ENCODE measurements around the gene AK2. TPM values are rescaled to one million over a fixed set of nuclear protein-coding genes. Genes with fewer than 3 reads are reported as not detected.

Gene AK2
- total RNA-seq, 1 donor from 2014 or later = 94.6 TPM

DNA sequence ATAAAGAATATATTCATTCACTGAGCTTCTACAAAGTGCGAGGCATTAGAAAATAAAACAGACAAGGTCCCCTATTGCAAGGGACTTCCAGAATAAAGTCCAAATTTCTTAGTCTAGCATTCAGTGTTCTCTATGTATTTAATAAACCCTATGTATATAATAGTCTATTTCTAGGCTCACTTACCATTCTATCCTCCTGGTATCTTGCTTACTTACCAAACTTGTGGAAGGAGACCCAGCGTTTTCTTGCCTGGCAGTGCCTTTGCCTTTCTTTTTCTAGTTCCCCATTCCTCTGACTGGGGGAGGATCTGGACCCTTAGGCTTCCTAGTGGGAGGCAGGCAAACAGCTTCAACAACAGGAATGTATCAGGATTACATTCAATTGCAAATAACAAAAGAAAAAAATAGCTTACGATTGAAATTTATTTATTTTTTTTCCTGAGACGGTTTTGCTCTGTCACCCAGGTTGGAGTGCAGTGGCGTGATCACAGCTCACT is 71.4 kb downstream of the AK2 start:
- DNase-seq (ENCODE audit: extremely low spot score, unreplicated experiment) = no peak
- H3K4me3 Mint-ChIP-seq (ENCODE audit: unreplicated experiment) = peak overlapping the region; percentile 77
- H3K36me3 Mint-ChIP-seq (ENCODE audit: unreplicated experiment) = no peaks in the 10 kb centered on the region
- peaks cover 27% of the 10 kb centered on the region for H3K4me1 Mint-ChIP-seq (ENCODE audit: unreplicated experiment)
- H3K27ac Mint-ChIP-seq (ENCODE audit: unreplicated experiment) = peak overlapping the region; percentile 96
- peaks cover 8% of the 10 kb centered on the region for H3K27me3 Mint-ChIP-seq (ENCODE audit: unreplicated experiment)
- TF ChIP-seq CTCF (IDR thresholded peaks at IDR 0.05) = no peak
- no peaks in the 10 kb centered on the region for H3K9me3 Mint-ChIP-seq (ENCODE audit: unreplicated experiment)

GRCh38 chr1:32964461-32965250 is 72.0 kb downstream of the AK2 start, which contains the start of gene RNF19B:
TSS of gene RNF19B (minus strand) at chr1:32964809. CDS start at chr1:32964685, 124 bp downstream.
- peak; percentile 97 for DNase-seq (ENCODE audit: extremely low spot score, unreplicated experiment)
- Mint-ChIP-seq H3K27me3 (ENCODE audit: unreplicated experiment) (peaks cover 8% of the 10 kb centered on the region), H3K4me3 (ENCODE audit: unreplicated experiment) (peak within 1 kb of the TSS; percentile 82), H3K27ac (ENCODE audit: unreplicated experiment) (peak within 1 kb of the TSS; percentile 96), H3K36me3 (ENCODE audit: unreplicated experiment) (no peaks in the 10 kb centered on the region), H3K9me3 (ENCODE audit: unreplicated experiment) (no peaks in the 10 kb centered on the region), H3K4me1 (ENCODE audit: unreplicated experiment) (peaks cover 27% of the 10 kb centered on the region)
- TF ChIP-seq CTCF (IDR thresholded peaks at IDR 0.05) = no peak

- no peak for TF ChIP-seq CTCF (IDR thresholded peaks at IDR 0.05)
- DNase-seq (ENCODE audit: extremely low spot score, unreplicated experiment) = peak; percentile 88
- Mint-ChIP-seq H3K36me3 (ENCODE audit: unreplicated experiment) (no peaks in the 10 kb centered on the region), H3K27me3 (ENCODE audit: unreplicated experiment) (peaks cover 8% of the 10 kb centered on the region), H3K9me3 (ENCODE audit: unreplicated experiment) (no peaks in the 10 kb centered on the region), H3K4me3 (ENCODE audit: unreplicated experiment) (peak overlapping the region; percentile 82), H3K27ac (ENCODE audit: unreplicated experiment) (peak overlapping the region; percentile 23), H3K4me1 (ENCODE audit: unreplicated experiment) (peaks cover 27% of the 10 kb centered on the region)
Measured at GRCh38 chr1:32963746-32964460, 72.8 kb downstream of the AK2 start.

GRCh38 chr1:32962248-32962896 is 74.3 kb downstream of the AK2 start:
- Mint-ChIP-seq H3K9me3 (ENCODE audit: unreplicated experiment) (no peaks in the 10 kb centered on the region), H3K4me3 (ENCODE audit: unreplicated experiment) (peak overlapping the region; percentile 82), H3K4me1 (ENCODE audit: unreplicated experiment) (peaks cover 27% of the 10 kb centered on the region), H3K27ac (ENCODE audit: unreplicated experiment) (peak overlapping the region; percentile 32), H3K36me3 (ENCODE audit: unreplicated experiment) (no peaks in the 10 kb centered on the region), H3K27me3 (ENCODE audit: unreplicated experiment) (peaks cover 5% of the 10 kb centered on the region)
- no peak for TF ChIP-seq CTCF (IDR thresholded peaks at IDR 0.05)
- DNase-seq (ENCODE audit: extremely low spot score, unreplicated experiment) = no peak
